ENCODE measurements around the gene MACF1. TPM values are rescaled to one million over a fixed set of nuclear protein-coding genes. Genes with fewer than 3 reads are reported as not detected.

The MACF1 gene
- total RNA-seq, 3 donors from 2014 or later: 279 to 350 (median 325) TPM

GRCh38 chr1:39418236-39418635, 213.7 kb downstream of the MACF1 start:
- Histone ChIP-seq H3K36me3 (peaks cover 4% of the 10 kb centered on the region), H3K9me3 (no peaks in the 10 kb centered on the region), H3K27me3 (no peaks in the 10 kb centered on the region), H3K4me3 (no peak overlapping the region), H3K4me1 (no peaks in the 10 kb centered on the region), H3K27ac (no peak overlapping the region)
- TF ChIP-seq POLR2A (IDR thresholded peaks at IDR 0.05) (no peak), POLR2AphosphoS5 (IDR thresholded peaks at IDR 0.05) (no peak), CTCF (IDR thresholded peaks at IDR 0.05) (no peak)
- DNase-seq (ENCODE audit: low spot score in 2 of 2): no peak
- intact Hi-C loops (cut with DNase I; ENCODE audit: low total_unique reads): no loop called here

- no peak overlapping the region for H3K4me3 ChIP-seq
- peaks cover 4% of the 10 kb centered on the region for H3K36me3 ChIP-seq
- H3K27me3 ChIP-seq: no peaks in the 10 kb centered on the region
- no peak for TF ChIP-seq POLR2A (IDR thresholded peaks at IDR 0.05)
- no peak for TF ChIP-seq CTCF (IDR thresholded peaks at IDR 0.05)
- no peak for TF ChIP-seq POLR2AphosphoS5 (IDR thresholded peaks at IDR 0.05)
- intact Hi-C loops (cut with DNase I; ENCODE audit: low total_unique reads): no loop called here
- no peaks in the 10 kb centered on the region for H3K9me3 ChIP-seq
- no peak for DNase-seq (ENCODE audit: low spot score in 2 of 2)
- no peaks in the 10 kb centered on the region for H3K4me1 ChIP-seq
- H3K27ac ChIP-seq: no peak overlapping the region
Measured at GRCh38 chr1:39420493-39420892, 216.0 kb downstream of the MACF1 start.

GRCh38 chr1:39422614-39423013, 218.1 kb downstream of the MACF1 start:
- intact Hi-C loops (cut with DNase I; ENCODE audit: low total_unique reads): no loop called here
- Histone ChIP-seq H3K27ac (no peak overlapping the region), H3K4me1 (no peaks in the 10 kb centered on the region), H3K27me3 (no peaks in the 10 kb centered on the region), H3K4me3 (no peak overlapping the region), H3K9me3 (no peaks in the 10 kb centered on the region), H3K36me3 (peaks cover 4% of the 10 kb centered on the region)
- TF ChIP-seq POLR2AphosphoS5 (IDR thresholded peaks at IDR 0.05) (no peak), CTCF (IDR thresholded peaks at IDR 0.05) (no peak), POLR2A (IDR thresholded peaks at IDR 0.05) (no peak)
- DNase-seq (ENCODE audit: low spot score in 2 of 2): no peak

GRCh38 chr1:39425151-39425550, 220.7 kb downstream of the MACF1 start:
- Histone ChIP-seq H3K27me3 (no peaks in the 10 kb centered on the region), H3K9me3 (no peaks in the 10 kb centered on the region), H3K4me1 (no peaks in the 10 kb centered on the region), H3K4me3 (no peak overlapping the region), H3K36me3 (peaks cover 4% of the 10 kb centered on the region), H3K27ac (no peak overlapping the region)
- intact Hi-C loops (cut with DNase I; ENCODE audit: low total_unique reads): no loop called here
- no peak for TF ChIP-seq POLR2A (IDR thresholded peaks at IDR 0.05)
- DNase-seq (ENCODE audit: low spot score in 2 of 2): no peak

GRCh38 chr1:39425634-39426033, 221.1 kb downstream of the MACF1 start:
- intact Hi-C loops (cut with DNase I; ENCODE audit: low total_unique reads): no loop called here
- H3K27ac ChIP-seq: no peak overlapping the region
- H3K9me3 ChIP-seq: no peaks in the 10 kb centered on the region
- no peak overlapping the region for H3K4me3 ChIP-seq
- peaks cover 4% of the 10 kb centered on the region for H3K36me3 ChIP-seq
- no peaks in the 10 kb centered on the region for H3K27me3 ChIP-seq
- DNase-seq (ENCODE audit: low spot score in 2 of 2): no peak
- no peak for TF ChIP-seq CTCF (IDR thresholded peaks at IDR 0.05)
- no peak for TF ChIP-seq POLR2AphosphoS5 (IDR thresholded peaks at IDR 0.05)
- no peak for TF ChIP-seq POLR2A (IDR thresholded peaks at IDR 0.05)
- H3K4me1 ChIP-seq: no peaks in the 10 kb centered on the region

- intact Hi-C loops (cut with DNase I; ENCODE audit: low total_unique reads): no loop called here
- H3K36me3 ChIP-seq: peaks cover 4% of the 10 kb centered on the region
- no peaks in the 10 kb centered on the region for H3K4me1 ChIP-seq
- H3K4me3 ChIP-seq: no peak overlapping the region
- H3K9me3 ChIP-seq: no peaks in the 10 kb centered on the region
- no peak for DNase-seq (ENCODE audit: low spot score in 2 of 2)
- TF ChIP-seq POLR2AphosphoS5 (IDR thresholded peaks at IDR 0.05) (no peak), CTCF (IDR thresholded peaks at IDR 0.05) (no peak), POLR2A (IDR thresholded peaks at IDR 0.05) (no peak)
- H3K27ac ChIP-seq: no peak overlapping the region
- no peaks in the 10 kb centered on the region for H3K27me3 ChIP-seq
Measured at GRCh38 chr1:39426346-39426745, 221.9 kb downstream of the MACF1 start.

Data from breast epithelium (tissue), 4 donors.